GM12892 (cell line): ENCODE measurements around the gene GREB1.

Source experiments
- POLR2A ChIP-seq: IDR thresholded peaks from 2 replicates; pipeline ENCODE4 v1.6.1; 2011; ENCODE audit warnings: low read depth, low read length, control low read depth
- POLR2AphosphoS5 ChIP-seq: IDR thresholded peaks from 2 replicates; pipeline ENCODE4 v1.6.1; 2011; ENCODE audit warnings: low read depth, low read length, control low read depth
- TAF1 ChIP-seq: IDR thresholded peaks from 2 replicates; pipeline ENCODE4 v1.6.1; 2011; ENCODE audit warnings: low read depth, mild to moderate bottlenecking, control low read depth, low read length, borderline replicate concordance

- TF ChIP-seq POLR2AphosphoS5 = no peak
- no peak for TF ChIP-seq POLR2A
- no peak for TF ChIP-seq TAF1
These were observed 81.4 kb downstream of the GREB1 start for GRCh38 chr2:11615209-11615608.
